HG03159 (cell line): Measurements from ENCODE around the gene AFF3.
"Not testable (repeated sequence)": the region's sequence is repeated elsewhere in the genome, so short reads cannot be mapped to it uniquely, and the experiment has no call there.

Experiments
- ATAC-seq: cut with Tn5 transposase; IDR thresholded peaks from one replicate; pipeline ENCODE4 v1.9.1; 2021; ENCODE audit warnings: mild to moderate bottlenecking, moderate library complexity; ENCODE audit not compliant: unreplicated experiment

Gene AFF3

GRCh38 chr2:99691926-99692325 is 450.5 kb downstream of the AFF3 start:
- no peak for ATAC-seq

GRCh38 chr2:99689145-99689742 is 453.1 kb downstream of the AFF3 start:
- ATAC-seq: no peak

GRCh38 chr2:99688699-99689098 is 453.7 kb downstream of the AFF3 start:
- ATAC-seq: no peak

- no peak for ATAC-seq
These were observed 459.9 kb downstream of the AFF3 start for GRCh38 chr2:99682275-99683060.

- ATAC-seq: no peak
These were observed 461.4 kb downstream of the AFF3 start for GRCh38 chr2:99680946-99681345.

- no peak for ATAC-seq
These were observed 462.9 kb downstream of the AFF3 start for GRCh38 chr2:99679518-99679917.

- no peak for ATAC-seq
These were observed 463.8 kb downstream of the AFF3 start for GRCh38 chr2:99678625-99679024.

- ATAC-seq: no peak
These were observed 464.6 kb downstream of the AFF3 start for GRCh38 chr2:99677814-99678213.

- no peak for ATAC-seq
These were observed 467.2 kb downstream of the AFF3 start for GRCh38 chr2:99675130-99675661.

- no peak for ATAC-seq
These were observed 468.3 kb downstream of the AFF3 start for GRCh38 chr2:99674090-99674489.

GRCh38 chr2:99672766-99673350 is 469.5 kb downstream of the AFF3 start:
- no peak for ATAC-seq

- ATAC-seq: no peak
These were observed 471.3 kb downstream of the AFF3 start for GRCh38 chr2:99670768-99671734.

GRCh38 chr2:99666256-99666655 is 476.1 kb downstream of the AFF3 start:
- ATAC-seq: no peak

- ATAC-seq: no peak
These were observed 478.7 kb downstream of the AFF3 start for GRCh38 chr2:99663641-99664040.

- ATAC-seq: no peak
These were observed 479.5 kb downstream of the AFF3 start for GRCh38 chr2:99662761-99663341.

GRCh38 chr2:99661761-99662160 is 480.6 kb downstream of the AFF3 start:
- not testable (repeated sequence) for ATAC-seq

GRCh38 chr2:99660616-99661406 is 481.6 kb downstream of the AFF3 start:
- no peak for ATAC-seq

GRCh38 chr2:99659874-99660273 is 482.5 kb downstream of the AFF3 start:
- ATAC-seq: no peak

- no peak for ATAC-seq
These were observed 484.6 kb downstream of the AFF3 start for GRCh38 chr2:99657691-99658258.
